GM19240 (cell line): Measurements from ENCODE around the gene GPR148.

Source experiments
- DNase-seq: peaks from one replicate; pipeline ENCODE4 v3.0.0; 2011; ENCODE audit warnings: low spot score; ENCODE audit not compliant: insufficient read length

The GPR148 gene

GRCh38 chr2:130749641-130750040, 20.8 kb downstream of the GPR148 start:
- DNase-seq = no peak

- no peak for DNase-seq
Measured at GRCh38 chr2:130754811-130755210, 25.9 kb downstream of the GPR148 start.

- DNase-seq = no peak
Measured at GRCh38 chr2:130755256-130756052, 26.6 kb downstream of the GPR148 start, which contains the start of gene AMER3. AMER3 (plus strand) TSS chr2:130755540; CDS start chr2:130762073, 6,533 bp downstream.

GRCh38 chr2:130756053-130756873, 27.4 kb downstream of the GPR148 start:
- DNase-seq = no peak

GRCh38 chr2:130756874-130757668, 28.2 kb downstream of the GPR148 start:
- no peak for DNase-seq

GRCh38 chr2:130759906-130760753, 31.3 kb downstream of the GPR148 start:
- DNase-seq = no peak

- DNase-seq = no peak
Measured at GRCh38 chr2:130760754-130761751, 32.2 kb downstream of the GPR148 start.

GRCh38 chr2:130762031-130762909, 33.4 kb downstream of the GPR148 start:
- DNase-seq = no peak

GRCh38 chr2:130762910-130763385, 34.1 kb downstream of the GPR148 start:
- DNase-seq = no peak

- DNase-seq = no peak
Measured at GRCh38 chr2:130763405-130763804, 34.5 kb downstream of the GPR148 start.

GRCh38 chr2:130764035-130764820, 35.4 kb downstream of the GPR148 start:
- DNase-seq = no peak

- DNase-seq = no peak
Measured at GRCh38 chr2:130764821-130765115, 35.9 kb downstream of the GPR148 start.

GRCh38 chr2:130765464-130765863, 36.6 kb downstream of the GPR148 start:
- DNase-seq = no peak

- DNase-seq = no peak
Measured at GRCh38 chr2:130766037-130766436, 37.2 kb downstream of the GPR148 start.

GRCh38 chr2:130766711-130767407, 38.0 kb downstream of the GPR148 start:
- no peak for DNase-seq

- no peak for DNase-seq
Measured at GRCh38 chr2:130767408-130767775, 38.5 kb downstream of the GPR148 start.

- no peak for DNase-seq
Measured at GRCh38 chr2:130768191-130768855, 39.5 kb downstream of the GPR148 start.
